Thymus (tissue), 11 donors: ENCODE results near the gene DES. TPM values are rescaled to one million over a fixed set of nuclear protein-coding genes. Genes with fewer than 3 reads are reported as not detected.

Source experiments
- DNase-seq, 9 donors: peaks; one replicate each; pipeline ENCODE4 v3.0.0-alpha.2; 2013; ENCODE audit warnings: low spot score in 9 of 9, low read depth in 6 of 9, missing footprints in 1 of 9
- H3K27ac ChIP-seq, 2 donors: one replicate each; pipeline ENCODE4 v1.5.1; 2013; ENCODE audit warnings: control low read depth in 1 of 2, low read depth in 1 of 2, low read length in 1 of 2, mild to moderate bottlenecking in 1 of 2, moderate library complexity in 1 of 2
- H3K27me3 ChIP-seq, 2 donors: one replicate each; pipeline ENCODE4 v1.5.1; 2013; ENCODE audit warnings: low read length in 1 of 2; ENCODE audit not compliant: control insufficient read depth in 2 of 2, insufficient read depth in 1 of 2
- H3K36me3 ChIP-seq, 2 donors: one replicate each; pipeline ENCODE4 v1.5.1; 2013; ENCODE audit warnings: low read length in 1 of 2, mild to moderate bottlenecking in 1 of 2, moderate library complexity in 1 of 2; ENCODE audit not compliant: control insufficient read depth in 2 of 2, insufficient read depth in 2 of 2
- H3K4me1 ChIP-seq, 2 donors: one replicate each; pipeline ENCODE4 v1.5.1; 2013; ENCODE audit warnings: low read length in 2 of 2; ENCODE audit not compliant: control insufficient read depth in 2 of 2, insufficient read depth in 2 of 2
- H3K4me3 ChIP-seq, 2 donors: one replicate each; pipeline ENCODE4 v1.5.1; 2013; ENCODE audit warnings: low read length in 2 of 2, control low read depth in 1 of 2, mild to moderate bottlenecking in 1 of 2
- H3K9me3 ChIP-seq, 2 donors: one replicate each; pipeline ENCODE4 v1.5.1; 2013; ENCODE audit warnings: low read length in 1 of 2, mild to moderate bottlenecking in 1 of 2; ENCODE audit not compliant: control insufficient read depth in 2 of 2, insufficient read depth in 1 of 2
- WGBS: extraction: QIAGEN DNeasy Blood & Tissue Kit; methylation state at CpG from one replicate; pipeline ENCODE4 v1.1.7; 2013; 5-methylcytosine and 5-hydroxymethylcytosine counted together
- polyA plus RNA-seq: library from polyadenylated mRNA; stranded (reverse); fragments of 200-250 nt; gene quantifications from one replicate; pipeline ENCODE4 v1.2.3, GENCODE V29; 2013
- total RNA-seq: library from RNA; stranded (reverse); fragments of 120-200 nt; gene quantifications from one replicate; pipeline ENCODE4 v1.2.4, GENCODE V29; 2013
- donor health status: healthy.

Gene DES
- total and polyA plus RNA-seq, 2 donors, result 3.4 to 21.6 TPM

DNA sequence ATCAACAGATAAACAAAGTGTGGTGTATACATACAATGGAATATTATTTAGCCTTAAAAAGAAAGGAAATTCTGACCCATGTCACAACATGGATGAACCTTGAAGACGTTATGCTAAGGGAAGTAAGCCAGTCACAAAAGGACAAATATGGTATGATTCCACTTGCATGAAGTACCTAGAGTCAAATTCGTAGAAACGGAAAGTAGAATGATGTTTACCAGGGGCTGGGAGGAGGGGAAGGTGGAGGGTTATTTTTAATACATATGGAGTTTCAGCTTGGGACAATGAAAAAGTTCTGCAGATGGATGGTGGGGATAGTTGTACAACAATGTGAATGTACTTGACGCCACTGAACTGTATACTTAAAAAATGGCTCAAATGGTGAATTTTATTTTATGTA, 3.3 kb upstream of the DES start:
- Histone ChIP-seq H3K36me3 (no peaks in the 10 kb centered on the region), H3K4me1 (no peaks in the 10 kb centered on the region), H3K27me3 (peaks cover 33 to 57% of the 10 kb centered on the region in 2 donors), H3K27ac (no peak overlapping the region), H3K4me3 (no peak overlapping the region), H3K9me3 (no peaks in the 10 kb centered on the region)
- no peak for DNase-seq
- WGBS, result 91% methylated on average over 4 of the region's 4 CpGs

DNA sequence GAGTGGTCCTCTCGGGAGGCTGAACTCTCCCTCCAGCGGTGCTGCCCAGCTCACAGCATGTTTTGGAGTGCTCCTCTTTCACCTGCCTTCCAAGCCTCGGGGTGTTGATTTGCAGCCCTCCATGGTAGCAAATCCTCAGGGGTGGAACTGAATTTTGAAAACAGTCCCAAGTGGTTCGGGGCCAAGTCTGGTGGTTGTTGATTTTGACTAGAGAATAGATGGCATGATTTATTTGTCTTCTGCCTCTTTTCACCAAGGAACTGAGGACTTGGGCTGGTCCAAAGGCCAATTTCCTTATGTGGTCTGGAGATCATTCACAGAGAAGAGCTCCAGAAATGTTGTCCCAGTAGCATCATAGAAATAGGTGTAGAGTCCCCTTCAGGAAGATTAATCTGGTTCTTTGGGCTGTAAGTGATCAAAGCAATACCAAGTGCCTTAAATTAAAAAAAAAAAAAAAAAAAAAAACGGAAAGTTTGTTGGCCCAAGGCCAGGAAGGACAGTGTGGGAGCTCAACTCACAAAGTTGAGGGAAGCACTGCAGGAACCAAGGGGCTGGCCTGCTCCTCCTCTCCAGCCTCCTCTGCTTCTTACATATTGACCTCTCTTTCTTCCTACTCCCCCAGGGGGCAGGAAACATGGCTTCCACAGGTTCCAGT, 2.5 kb upstream of the DES start:
- no peak for DNase-seq
- Histone ChIP-seq H3K4me1 (no peaks in the 10 kb centered on the region), H3K27ac (no peak overlapping the region), H3K4me3 (no peak overlapping the region), H3K27me3 (peaks cover 33 to 66% of the 10 kb centered on the region in 2 donors), H3K36me3 (no peaks in the 10 kb centered on the region), H3K9me3 (no peaks in the 10 kb centered on the region)
- WGBS, result 78% methylated on average over 5 of the region's 5 CpGs

DNA sequence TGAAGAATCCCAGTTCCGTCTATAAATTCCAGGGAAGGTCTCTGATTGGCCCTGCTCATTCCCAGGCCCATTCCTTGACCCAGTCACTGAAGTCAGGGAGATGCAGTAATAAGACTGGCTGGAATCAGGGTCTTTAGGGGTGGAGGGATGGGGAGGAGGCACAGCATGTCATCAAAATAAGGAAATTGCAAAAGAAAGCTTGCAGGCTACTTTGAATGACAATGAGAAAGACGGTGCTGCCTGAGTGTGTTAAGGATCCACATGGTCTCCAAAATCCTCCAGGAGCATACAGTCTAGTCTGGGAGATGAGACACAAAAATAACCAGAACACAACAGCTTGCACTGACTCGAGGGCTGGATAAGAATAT, 2.0 kb upstream of the DES start:
- no peaks in the 10 kb centered on the region for H3K36me3 ChIP-seq
- DNase-seq, result no peak
- H3K27ac ChIP-seq, result no peak overlapping the region
- H3K9me3 ChIP-seq, result no peaks in the 10 kb centered on the region
- no peaks in the 10 kb centered on the region for H3K4me1 ChIP-seq
- WGBS, result 63% methylated on average over 3 of the region's 3 CpGs
- H3K27me3 ChIP-seq, result peaks cover 33 to 70% of the 10 kb centered on the region in 2 donors
- no peak overlapping the region for H3K4me3 ChIP-seq

DNA sequence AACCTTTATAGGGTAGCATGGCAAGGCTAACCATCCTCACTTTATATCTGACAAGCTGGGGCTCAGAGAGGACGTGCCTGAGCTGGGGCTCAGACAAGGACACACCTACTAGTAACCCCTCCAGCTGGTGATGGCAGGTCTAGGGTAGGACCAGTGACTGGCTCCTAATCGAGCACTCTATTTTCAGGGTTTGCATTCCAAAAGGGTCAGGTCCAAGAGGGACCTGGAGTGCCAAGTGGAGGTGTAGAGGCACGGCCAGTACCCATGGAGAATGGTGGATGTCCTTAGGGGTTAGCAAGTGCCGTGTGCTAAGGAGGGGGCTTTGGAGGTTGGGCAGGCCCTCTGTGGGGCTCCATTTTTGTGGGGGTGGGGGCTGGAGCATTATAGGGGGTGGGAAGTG, 1.2 kb upstream of the DES start:
- 92% methylated on average over 4 of the region's 4 CpGs for WGBS
- Histone ChIP-seq H3K27me3 (peaks cover 33 to 70% of the 10 kb centered on the region in 2 donors), H3K36me3 (no peaks in the 10 kb centered on the region), H3K4me1 (no peaks in the 10 kb centered on the region), H3K4me3 (no peak overlapping the region), H3K27ac (no peak overlapping the region), H3K9me3 (no peaks in the 10 kb centered on the region)
- DNase-seq, result no peak

DNA sequence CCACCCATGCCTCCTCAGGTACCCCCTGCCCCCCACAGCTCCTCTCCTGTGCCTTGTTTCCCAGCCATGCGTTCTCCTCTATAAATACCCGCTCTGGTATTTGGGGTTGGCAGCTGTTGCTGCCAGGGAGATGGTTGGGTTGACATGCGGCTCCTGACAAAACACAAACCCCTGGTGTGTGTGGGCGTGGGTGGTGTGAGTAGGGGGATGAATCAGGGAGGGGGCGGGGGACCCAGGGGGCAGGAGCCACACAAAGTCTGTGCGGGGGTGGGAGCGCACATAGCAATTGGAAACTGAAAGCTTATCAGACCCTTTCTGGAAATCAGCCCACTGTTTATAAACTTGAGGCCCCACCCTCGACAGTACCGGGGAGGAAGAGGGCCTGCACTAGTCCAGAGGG, 803 bp upstream of the DES start:
- no peaks in the 10 kb centered on the region for H3K9me3 ChIP-seq
- H3K4me3 ChIP-seq, result no peak overlapping the region
- peaks cover 33 to 69% of the 10 kb centered on the region in 2 donors for H3K27me3 ChIP-seq
- 95% methylated on average over 9 of the region's 9 CpGs for WGBS
- no peak overlapping the region for H3K27ac ChIP-seq
- no peaks in the 10 kb centered on the region for H3K36me3 ChIP-seq
- no peaks in the 10 kb centered on the region for H3K4me1 ChIP-seq
- no peak for DNase-seq

DNA sequence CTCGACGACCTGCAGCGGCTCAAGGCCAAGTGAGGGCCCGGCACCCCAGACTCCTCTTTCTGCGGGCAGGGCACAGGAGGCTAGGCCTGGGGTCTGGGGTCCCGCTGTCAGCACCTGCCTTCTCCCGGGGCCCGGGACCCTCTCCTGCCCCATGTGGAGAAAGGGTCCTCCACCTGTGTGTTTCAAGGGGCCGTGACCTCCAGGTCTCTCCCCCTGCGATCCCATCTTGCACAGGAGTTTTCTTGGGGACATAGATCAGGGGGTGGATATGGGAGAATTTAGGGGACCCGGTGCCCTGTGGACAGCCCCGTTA, 791 bp downstream of the DES start:
- Histone ChIP-seq H3K27me3 (peaks cover 33 to 69% of the 10 kb centered on the region in 2 donors), H3K4me1 (no peaks in the 10 kb centered on the region), H3K36me3 (no peaks in the 10 kb centered on the region), H3K9me3 (no peaks in the 10 kb centered on the region), H3K27ac (no peak overlapping the region), H3K4me3 (no peak overlapping the region)
- no peak for DNase-seq
- WGBS, result 56% methylated on average over 12 of the region's 12 CpGs

DNA sequence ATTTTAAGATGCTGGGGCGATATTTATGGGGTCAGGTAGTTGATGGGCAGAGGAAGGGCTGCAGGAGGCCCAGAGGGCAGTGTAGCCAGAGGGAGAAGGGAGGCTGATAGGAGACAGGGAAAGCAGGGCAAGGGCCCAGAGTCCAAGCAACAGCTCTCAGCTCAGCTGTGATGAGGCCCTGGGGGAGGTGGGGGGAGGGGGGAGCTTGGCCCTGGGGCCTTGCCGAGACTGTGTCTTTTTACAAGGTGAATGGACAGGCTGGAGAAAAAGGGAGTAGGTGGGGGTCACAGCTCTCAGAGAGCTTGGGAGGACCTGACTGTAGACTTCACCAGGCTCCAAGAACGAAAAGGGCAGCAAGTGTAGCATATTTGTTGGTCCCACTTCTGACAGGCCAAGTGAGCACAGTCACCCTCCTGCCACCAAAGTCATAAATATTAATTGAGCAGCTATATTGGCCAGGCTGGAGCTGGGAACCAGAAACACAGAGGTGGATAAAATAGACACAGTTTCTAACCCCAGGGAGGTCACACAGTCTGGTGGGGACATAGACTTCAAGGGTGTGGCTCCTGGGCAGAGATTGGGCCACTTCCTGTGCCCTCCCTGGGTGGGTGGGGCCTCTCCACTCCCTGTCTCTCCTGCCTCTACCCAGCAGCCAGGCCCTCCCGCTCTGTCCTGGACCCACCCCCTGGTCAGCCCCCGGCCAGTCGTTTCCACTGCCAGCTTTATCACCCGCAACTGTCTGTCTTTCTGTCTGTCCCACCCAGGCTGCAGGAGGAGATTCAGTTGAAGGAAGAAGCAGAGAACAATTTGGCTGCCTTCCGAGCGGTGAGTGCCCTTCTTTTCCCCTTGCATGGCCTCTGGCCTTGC, 1.4 kb downstream of the DES start:
- Histone ChIP-seq H3K27ac (no peak overlapping the region), H3K4me1 (no peaks in the 10 kb centered on the region), H3K27me3 (peaks cover 33 to 68% of the 10 kb centered on the region in 2 donors), H3K9me3 (no peaks in the 10 kb centered on the region), H3K4me3 (no peak overlapping the region), H3K36me3 (no peaks in the 10 kb centered on the region)
- DNase-seq, result no peak
- WGBS, result 73% methylated on average over 9 of the region's 9 CpGs

DNA sequence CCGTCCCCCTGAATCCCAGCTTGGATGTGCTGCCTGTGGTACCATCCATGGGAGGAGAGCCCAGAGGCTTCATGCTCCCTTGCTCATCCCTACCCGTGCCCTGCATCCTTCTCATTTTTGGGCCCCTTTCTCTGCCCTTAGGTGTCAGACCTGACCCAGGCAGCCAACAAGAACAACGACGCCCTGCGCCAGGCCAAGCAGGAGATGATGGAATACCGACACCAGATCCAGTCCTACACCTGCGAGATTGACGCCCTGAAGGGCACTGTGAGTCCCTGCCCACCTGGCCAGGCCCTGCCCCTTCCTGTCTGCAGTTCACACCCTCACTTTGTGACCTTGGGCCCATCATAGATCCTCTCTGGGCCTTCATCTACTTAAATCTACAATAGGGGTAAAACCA, 2.5 kb downstream of the DES start:
- H3K36me3 ChIP-seq, result no peaks in the 10 kb centered on the region
- 94% methylated on average over 8 of the region's 8 CpGs for WGBS
- H3K4me3 ChIP-seq, result no peak overlapping the region
- no peak overlapping the region for H3K27ac ChIP-seq
- H3K27me3 ChIP-seq, result peaks cover 27 to 70% of the 10 kb centered on the region in 2 donors
- no peak for DNase-seq
- no peaks in the 10 kb centered on the region for H3K9me3 ChIP-seq
- H3K4me1 ChIP-seq, result no peaks in the 10 kb centered on the region

DNA sequence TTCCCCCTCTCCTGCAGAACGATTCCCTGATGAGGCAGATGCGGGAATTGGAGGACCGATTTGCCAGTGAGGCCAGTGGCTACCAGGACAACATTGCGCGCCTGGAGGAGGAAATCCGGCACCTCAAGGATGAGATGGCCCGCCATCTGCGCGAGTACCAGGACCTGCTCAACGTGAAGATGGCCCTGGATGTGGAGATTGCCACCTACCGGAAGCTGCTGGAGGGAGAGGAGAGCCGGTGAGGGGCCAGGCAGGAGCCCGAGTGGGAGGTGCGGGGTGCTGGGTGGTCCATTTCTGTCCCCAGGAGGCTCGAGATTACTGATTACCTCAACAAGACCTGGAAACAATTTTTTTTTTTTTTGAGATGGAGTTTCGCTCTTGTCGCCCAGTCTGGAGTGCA, 3.1 kb downstream of the DES start:
- Histone ChIP-seq H3K36me3 (no peaks in the 10 kb centered on the region), H3K4me1 (no peaks in the 10 kb centered on the region), H3K27me3 (peaks cover 27 to 70% of the 10 kb centered on the region in 2 donors), H3K9me3 (no peaks in the 10 kb centered on the region), H3K27ac (no peak overlapping the region), H3K4me3 (no peak overlapping the region)
- 92% methylated on average over 17 of the region's 17 CpGs for WGBS
- DNase-seq, result no peak
